Measurements from ENCODE around the gene CD59. TPM values are rescaled to one million over a fixed set of nuclear protein-coding genes. Genes with fewer than 3 reads are reported as not detected.

CD59 gene
- polyA plus RNA-seq, 2 of the 4 experiments (the other 2 are of a cell fraction), result 335 to 375 TPM

- Histone ChIP-seq H3K4me2 (no peak overlapping the region), H3K4me3 (no peak overlapping the region), H3K27ac (no peak overlapping the region), H3K4me1 (no peaks in the 10 kb centered on the region), H3K9me3 (no peaks in the 10 kb centered on the region)
- FAIRE-seq (no peak), ATAC-seq (no peak), DNase-seq (ENCODE audit: low read depth in 1 of 2, low spot score in 1 of 2) (no peak)
- WGBS (ENCODE audit: missing lambda C conversion rate), result 88% methylated on average over 17 of the region's 18 CpGs
- TF ChIP-seq HMGXB4 (CRISPR knock-in tag; IDR thresholded peaks at IDR 0.05; ENCODE audit: borderline replicate concordance), result no peak
- no peak for TF ChIP-seq MYC (IDR thresholded peaks at IDR 0.05; ENCODE audit: borderline replicate concordance, low read length)
- no peak for TF ChIP-seq EHMT2 (IDR thresholded peaks at IDR 0.05; ENCODE audit: low read depth)
- TF ChIP-seq CEBPB (IDR thresholded peaks at IDR 0.05), result no peak
- no peak for TF ChIP-seq ZNF302 (CRISPR knock-in tag; IDR thresholded peaks at IDR 0.05)
- TF ChIP-seq RARB (CRISPR knock-in tag; IDR thresholded peaks at IDR 0.05), result no peak
- TF ChIP-seq ATOH8 (CRISPR knock-in tag; IDR thresholded peaks at IDR 0.05; ENCODE audit: low read depth), result no peak
- no peak for TF ChIP-seq TFCP2L1 (CRISPR knock-in tag; IDR thresholded peaks at IDR 0.05)
- no peak for TF ChIP-seq CBX8 (IDR thresholded peaks at IDR 0.05)
- TF ChIP-seq CBX2 (IDR thresholded peaks at IDR 0.05; ENCODE audit: borderline replicate concordance, low read depth), result no peak
- TF ChIP-seq TP53 (CRISPR knock-in tag; IDR thresholded peaks at IDR 0.05), result no peak
- no peak for TF ChIP-seq RAD21 (conservative IDR thresholded peaks at IDR 0.05 in 1 of 2, IDR thresholded peaks at IDR 0.05 in 1 of 2)
- TF ChIP-seq EP300 (IDR thresholded peaks at IDR 0.05), result no peak
- TF ChIP-seq BCL3 (IDR thresholded peaks at IDR 0.05), result no peak
- no peak for TF ChIP-seq CTCF (IDR thresholded peaks at IDR 0.05)
- ChIA-PET CTCF (interaction anchor here (0.7 to 2.6 kb wide), 4 partner anchors 18 to 141 kb away, joined by 3 to 8 read pairs (median 4); no protein-coding TSS in a partner anchor), POLR2A (no interaction called here)
Measured at GRCh38 chr11:33667819-33668467, 68.3 kb downstream of the CD59 start.

- no peak overlapping the region for H3K27ac ChIP-seq
- 72% methylated on average over 5 of the region's 6 CpGs for WGBS (ENCODE audit: missing lambda C conversion rate)
- FAIRE-seq (no peak), DNase-seq (ENCODE audit: low read depth in 1 of 2, low spot score in 1 of 2) (no peak), ATAC-seq (no peak)
- H3K4me2 ChIP-seq, result no peak overlapping the region
- no peaks in the 10 kb centered on the region for H3K4me1 ChIP-seq
- H3K9me3 ChIP-seq, result no peaks in the 10 kb centered on the region
- POLR2A ChIA-PET, result no interaction called here
- TF ChIP-seq GATA3 (IDR thresholded peaks at IDR 0.05; ENCODE audit: borderline replicate concordance) (no peak), HOXB13 (CRISPR knock-in tag; IDR thresholded peaks at IDR 0.05; ENCODE audit: low read depth) (no peak), PBX3 (IDR thresholded peaks at IDR 0.05) (no peak), EP300 (IDR thresholded peaks at IDR 0.05) (no peak), ZSCAN20 (CRISPR knock-in tag; IDR thresholded peaks at IDR 0.05) (no peak), HES2 (IDR thresholded peaks at IDR 0.05) (no peak), CBX8 (IDR thresholded peaks at IDR 0.05) (no peak)
- TF ChIP-seq, protein P1, sequence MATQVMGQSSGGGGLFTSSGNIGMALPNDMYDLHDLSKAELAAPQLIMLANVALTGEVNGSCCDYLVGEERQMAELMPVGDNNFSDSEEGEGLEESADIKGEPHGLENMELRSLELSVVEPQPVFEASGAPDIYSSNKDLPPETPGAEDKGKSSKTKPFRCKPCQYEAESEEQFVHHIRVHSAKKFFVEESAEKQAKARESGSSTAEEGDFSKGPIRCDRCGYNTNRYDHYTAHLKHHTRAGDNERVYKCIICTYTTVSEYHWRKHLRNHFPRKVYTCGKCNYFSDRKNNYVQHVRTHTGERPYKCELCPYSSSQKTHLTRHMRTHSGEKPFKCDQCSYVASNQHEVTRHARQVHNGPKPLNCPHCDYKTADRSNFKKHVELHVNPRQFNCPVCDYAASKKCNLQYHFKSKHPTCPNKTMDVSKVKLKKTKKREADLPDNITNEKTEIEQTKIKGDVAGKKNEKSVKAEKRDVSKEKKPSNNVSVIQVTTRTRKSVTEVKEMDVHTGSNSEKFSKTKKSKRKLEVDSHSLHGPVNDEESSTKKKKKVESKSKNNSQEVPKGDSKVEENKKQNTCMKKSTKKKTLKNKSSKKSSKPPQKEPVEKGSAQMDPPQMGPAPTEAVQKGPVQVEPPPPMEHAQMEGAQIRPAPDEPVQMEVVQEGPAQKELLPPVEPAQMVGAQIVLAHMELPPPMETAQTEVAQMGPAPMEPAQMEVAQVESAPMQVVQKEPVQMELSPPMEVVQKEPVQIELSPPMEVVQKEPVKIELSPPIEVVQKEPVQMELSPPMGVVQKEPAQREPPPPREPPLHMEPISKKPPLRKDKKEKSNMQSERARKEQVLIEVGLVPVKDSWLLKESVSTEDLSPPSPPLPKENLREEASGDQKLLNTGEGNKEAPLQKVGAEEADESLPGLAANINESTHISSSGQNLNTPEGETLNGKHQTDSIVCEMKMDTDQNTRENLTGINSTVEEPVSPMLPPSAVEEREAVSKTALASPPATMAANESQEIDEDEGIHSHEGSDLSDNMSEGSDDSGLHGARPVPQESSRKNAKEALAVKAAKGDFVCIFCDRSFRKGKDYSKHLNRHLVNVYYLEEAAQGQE (IDR thresholded peaks at IDR 0.05), result no peak
- TF ChIP-seq, protein P2, sequence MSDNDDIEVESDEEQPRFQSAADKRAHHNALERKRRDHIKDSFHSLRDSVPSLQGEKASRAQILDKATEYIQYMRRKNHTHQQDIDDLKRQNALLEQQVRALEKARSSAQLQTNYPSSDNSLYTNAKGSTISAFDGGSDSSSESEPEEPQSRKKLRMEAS (IDR thresholded peaks at IDR 0.05), result no peak
- CTCF ChIA-PET, result interaction anchor here (0.6 to 1.6 kb wide), 2 partner anchors 80 to 85 kb away, joined by 3 read pairs; no protein-coding TSS in a partner anchor
- no peak overlapping the region for H3K4me3 ChIP-seq
Measured at GRCh38 chr11:33665350-33666106, 70.7 kb downstream of the CD59 start.

All from A549 (cell line).